ENCODE data around the gene KCTD12.
"Not testable (repeated sequence)": the region's sequence is repeated elsewhere in the genome, so short reads cannot be mapped to it uniquely, and the experiment has no call there.

Gene KCTD12

DNA sequence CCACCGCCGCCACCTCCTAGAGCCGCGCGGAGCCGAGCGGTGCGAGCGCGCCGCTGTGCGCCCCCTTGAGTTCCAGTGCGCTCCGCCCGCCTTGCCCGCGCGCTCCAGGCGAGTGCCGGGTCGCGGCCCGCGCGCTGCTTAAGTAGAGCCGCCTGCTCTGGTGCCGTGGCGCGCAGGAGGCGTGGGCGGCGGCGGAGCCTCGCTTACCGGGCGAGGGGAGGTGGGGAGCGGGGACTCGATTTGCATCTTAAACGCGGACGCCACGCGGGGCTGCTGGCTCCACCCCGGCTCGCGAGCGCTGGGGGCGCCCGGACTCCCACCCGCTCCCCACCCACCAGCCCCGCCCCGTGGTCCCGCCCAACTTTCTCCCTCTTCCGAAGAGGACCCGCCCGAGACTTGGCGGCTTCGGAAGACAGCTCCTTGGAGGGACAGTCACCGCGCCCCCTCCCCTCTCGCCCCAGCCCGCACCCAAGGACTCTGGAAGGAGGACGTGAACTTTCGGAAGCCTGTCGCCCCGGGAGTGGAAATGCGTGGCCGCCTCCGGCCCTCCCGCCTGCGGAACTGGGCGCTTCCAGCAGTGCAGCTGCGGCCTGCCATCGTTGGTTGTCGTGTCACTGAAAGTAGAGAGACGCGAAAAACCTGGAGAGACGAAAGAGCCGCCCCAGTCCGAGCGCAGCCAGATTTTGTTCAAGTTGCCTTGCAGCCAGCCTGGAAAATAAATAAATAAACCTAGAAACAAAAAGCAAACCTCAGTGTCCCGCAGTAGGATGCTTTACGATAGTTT, at the start of gene KCTD12:
TSS of gene KCTD12 (minus strand) at position 114 of the 784 bp plus-strand sequence. CDS start 257 bp downstream, outside the sequence.
- DNase-seq, result peak; percentile 87

GRCh38 chr13:76934671-76935070, 48.5 kb upstream of the KCTD12 start:
- DNase-seq, result no peak

DNA sequence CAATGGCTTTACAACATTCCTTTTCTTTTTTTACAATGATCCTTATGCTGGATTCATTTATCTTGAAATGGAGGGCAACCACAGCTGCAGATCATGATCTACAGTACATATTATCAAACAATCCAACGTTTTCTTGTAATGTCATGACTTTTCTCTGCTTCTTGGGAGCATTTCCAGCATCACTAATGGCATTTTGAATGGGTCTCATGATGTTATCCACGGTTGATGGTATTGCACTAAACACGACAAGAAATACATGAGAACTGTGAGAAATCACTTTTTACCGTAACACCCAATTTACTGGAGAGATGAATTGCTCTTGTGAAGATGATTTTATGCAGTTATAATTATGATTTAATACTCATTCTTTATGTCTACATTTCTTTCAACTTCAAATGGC, 45.9 kb upstream of the KCTD12 start:
- DNase-seq, result no peak

- no peak for DNase-seq
Measured at GRCh38 chr13:76929851-76930374, 43.7 kb upstream of the KCTD12 start.

DNA sequence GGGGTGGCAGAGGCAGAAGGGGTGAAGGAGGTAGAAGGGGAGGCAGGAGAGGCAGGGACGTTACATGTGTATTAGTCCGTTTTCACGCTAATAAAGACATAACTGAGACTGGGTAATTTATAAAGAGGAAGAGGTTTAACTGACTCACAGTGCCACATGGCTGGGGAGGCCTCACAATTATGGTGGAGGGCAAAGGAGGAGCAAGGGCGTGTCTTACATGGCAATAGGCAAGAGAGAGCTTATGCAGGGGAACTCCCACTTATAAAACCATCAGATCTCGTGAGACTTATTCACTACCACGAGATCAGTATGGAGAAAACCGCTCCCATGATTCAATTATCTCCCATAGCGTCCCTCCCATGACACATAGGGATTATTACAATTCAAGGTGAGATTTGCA, 43.1 kb upstream of the KCTD12 start:
- DNase-seq, result no peak

GRCh38 chr13:76928456-76928855, 42.3 kb upstream of the KCTD12 start:
- no peak for DNase-seq

GRCh38 chr13:76927955-76928354, 41.8 kb upstream of the KCTD12 start:
- DNase-seq, result no peak

GRCh38 chr13:76925115-76925514, 38.9 kb upstream of the KCTD12 start:
- no peak for DNase-seq

- DNase-seq, result no peak
Measured at GRCh38 chr13:76921516-76921915, 35.3 kb upstream of the KCTD12 start.

- not testable (repeated sequence) for DNase-seq
Measured at GRCh38 chr13:76917755-76918481, 31.7 kb upstream of the KCTD12 start.

DNA sequence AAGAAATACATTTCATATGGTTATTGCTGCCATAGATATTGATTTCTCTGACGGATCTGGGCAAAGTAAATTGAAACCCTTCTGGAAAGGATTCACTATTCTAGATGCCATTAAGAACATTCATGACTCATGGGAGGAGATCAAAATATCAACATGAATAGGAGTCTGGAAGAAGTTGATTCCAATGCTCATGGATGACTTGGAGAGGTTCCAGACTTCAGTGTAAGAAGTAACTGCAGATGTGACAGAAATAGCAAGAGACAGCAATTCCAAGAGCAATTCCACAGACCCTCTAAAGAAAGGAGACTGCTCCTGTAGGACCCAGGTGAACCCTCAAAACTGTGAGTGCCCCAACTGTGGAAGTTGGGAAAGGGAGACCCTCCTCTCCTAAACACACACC, 30.9 kb upstream of the KCTD12 start:
- no peak for DNase-seq

DNA sequence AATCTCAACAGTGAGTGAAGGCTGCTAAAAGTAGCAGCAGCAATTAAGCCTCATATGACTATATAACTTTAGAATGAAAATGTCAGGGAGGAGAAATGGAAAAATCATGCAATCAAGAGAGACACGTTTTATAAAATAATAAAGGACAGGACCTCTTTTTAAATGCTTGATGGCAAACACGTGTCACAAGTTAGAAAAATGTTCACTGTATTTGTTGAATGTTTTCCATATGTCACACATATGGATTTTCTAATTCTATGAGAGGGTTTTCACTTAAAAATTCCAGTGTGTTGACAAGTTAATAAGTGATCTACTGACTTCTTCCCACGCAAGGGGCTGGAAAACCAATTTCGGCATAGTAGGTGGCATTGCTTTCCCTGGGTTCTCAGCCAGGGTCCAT, 27.7 kb upstream of the KCTD12 start:
- no peak for DNase-seq

DNA sequence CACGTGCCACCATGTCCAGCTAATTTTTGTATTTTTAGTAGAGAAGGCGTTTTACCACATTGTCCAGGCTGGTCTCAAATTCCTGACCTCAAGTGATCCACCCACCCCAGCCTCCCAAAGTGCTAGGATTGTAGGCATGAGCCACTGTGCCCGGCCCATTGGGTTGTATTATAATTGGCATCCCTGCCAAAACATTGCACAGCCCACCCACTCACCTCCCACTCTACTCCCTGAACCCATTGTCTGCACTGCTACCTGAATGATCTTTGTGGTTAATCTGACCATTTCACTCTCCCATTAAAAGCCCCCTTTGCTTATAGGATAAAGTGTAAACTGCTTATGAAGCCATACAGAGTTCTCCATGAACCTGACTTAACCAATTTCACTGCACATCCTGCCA, 26.3 kb upstream of the KCTD12 start:
- DNase-seq, result no peak

DNA sequence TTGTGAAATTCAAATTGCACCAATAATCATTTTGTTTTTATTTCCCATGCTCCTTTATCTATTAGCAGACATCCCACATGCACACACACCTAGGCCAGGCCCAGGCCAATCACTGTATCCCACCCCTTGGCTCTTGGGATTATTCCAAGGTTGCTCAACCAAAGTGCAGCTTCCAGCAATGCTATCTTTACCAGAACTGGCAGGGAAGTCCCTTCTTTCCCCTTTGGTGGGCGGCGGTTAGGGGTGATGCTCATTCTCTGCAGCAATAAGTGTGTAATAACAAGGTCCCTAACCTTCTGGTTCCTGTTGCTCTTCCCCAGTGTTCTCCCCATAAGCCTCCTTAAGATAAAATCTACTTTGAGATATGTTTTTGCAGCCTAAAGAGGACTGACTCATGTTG, 18.3 kb upstream of the KCTD12 start:
- no peak for DNase-seq

- DNase-seq, result peak; percentile 69
Measured at GRCh38 chr13:76903544-76904162, 17.4 kb upstream of the KCTD12 start.

GRCh38 chr13:76899066-76899465, 12.9 kb upstream of the KCTD12 start:
- not testable (repeated sequence) for DNase-seq

- not testable (repeated sequence) for DNase-seq
Measured at GRCh38 chr13:76897171-76897570, 11.0 kb upstream of the KCTD12 start.

DNA sequence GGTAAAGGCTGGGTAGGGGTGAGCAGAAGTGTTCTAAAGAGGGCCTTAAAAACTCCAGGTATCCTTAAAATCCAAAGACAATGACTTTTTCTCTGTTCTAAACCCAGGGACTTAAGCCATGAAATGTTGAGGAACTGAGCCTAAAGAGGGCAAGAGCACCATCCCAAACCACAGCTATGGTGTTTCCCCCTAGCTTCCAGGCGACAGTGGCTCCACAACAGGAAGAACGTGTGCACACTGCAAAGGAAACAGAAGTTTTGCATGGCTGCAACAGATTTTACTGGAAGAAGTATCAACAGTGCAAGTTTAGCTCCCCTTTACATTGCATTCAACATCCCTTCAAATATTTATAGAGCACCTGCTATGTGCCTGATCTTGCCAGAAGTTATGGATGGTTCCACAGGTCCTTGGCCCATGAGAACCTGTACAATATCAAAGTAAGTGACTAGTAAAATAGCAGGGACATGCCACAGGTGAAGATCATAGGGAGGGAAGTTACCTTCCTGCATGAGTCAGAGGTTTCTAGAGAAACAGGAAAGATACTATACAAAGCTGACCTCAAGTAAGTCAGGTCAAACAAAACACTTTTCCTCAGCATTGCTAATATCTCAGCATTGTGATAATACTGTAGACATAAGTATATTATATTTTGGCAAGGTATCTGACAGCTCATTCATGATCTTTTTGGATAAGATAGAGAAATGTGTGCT, 8.4 kb upstream of the KCTD12 start:
- DNase-seq, result no peak

GRCh38 chr13:76892488-76892887, 6.3 kb upstream of the KCTD12 start:
- no peak for DNase-seq

- DNase-seq, result no peak
Measured at GRCh38 chr13:76890021-76890420, 3.8 kb upstream of the KCTD12 start.

DNA sequence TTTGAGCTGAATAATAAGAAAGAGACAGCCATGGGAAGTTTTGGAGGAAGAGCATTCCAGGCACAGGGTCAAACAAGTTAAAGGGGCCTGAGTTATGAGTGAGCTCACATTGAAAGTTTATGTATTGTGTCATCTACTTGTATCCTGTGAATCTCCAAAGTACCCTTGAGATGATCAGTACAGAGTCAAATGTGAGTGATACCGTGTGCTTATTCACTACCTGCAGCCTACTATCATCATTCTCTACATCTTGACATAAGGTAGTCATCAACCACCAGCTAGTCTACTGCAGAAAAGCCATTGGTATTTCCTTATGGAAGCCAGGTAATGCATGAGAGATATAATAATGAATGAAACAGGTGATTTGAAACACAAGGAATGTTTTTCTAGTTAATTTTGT, 3.0 kb upstream of the KCTD12 start:
- no peak for DNase-seq

DNA sequence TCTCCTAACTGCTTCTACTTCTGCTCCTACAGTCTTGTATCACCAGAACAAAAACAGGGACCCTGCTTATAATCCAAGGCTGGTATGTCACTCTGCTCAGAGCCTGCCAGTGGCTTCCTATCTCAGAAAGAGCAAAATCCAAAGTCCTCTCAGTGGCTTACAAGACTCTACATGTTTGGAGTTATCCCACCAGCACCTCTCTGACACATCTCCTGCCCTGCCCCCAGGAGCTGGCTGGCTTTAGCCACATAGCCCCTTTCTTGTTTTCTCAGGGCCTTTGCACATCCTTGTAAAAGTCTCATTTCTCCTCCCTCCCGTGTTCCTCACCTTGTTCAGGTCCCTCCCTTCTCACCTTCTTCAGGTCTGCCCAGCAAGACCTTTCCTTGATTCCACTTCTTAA, 2.2 kb upstream of the KCTD12 start:
- DNase-seq, result no peak

DNA sequence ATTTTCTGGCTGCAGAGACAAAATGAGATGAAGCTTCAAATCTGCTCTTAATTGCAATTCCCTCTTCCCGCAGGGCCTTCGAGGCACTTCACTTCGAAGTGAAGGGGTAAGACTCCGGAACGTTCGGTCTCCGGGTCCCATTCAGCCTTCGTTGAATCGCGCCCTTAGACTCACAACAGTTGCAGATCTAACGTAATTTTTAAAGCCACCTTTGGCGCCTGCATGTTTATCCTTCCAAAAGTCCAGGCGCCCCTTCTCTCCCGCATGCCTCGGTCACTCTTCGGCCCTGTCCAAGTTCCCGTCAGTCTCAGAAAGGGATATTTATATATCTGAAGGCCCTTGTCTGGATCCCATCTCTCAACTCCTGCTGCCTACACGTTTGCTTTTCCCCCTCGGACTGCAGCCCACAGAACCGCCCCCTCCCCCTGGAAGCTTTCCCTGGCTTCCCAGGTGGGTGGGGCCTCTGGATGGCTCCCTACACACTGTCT, 915 bp upstream of the KCTD12 start:
- no peak for DNase-seq
